Airway epithelial cell (primary cell): ENCODE data around the gene RGS7. TPM values are rescaled to one million over a fixed set of nuclear protein-coding genes. Genes with fewer than 3 reads are reported as not detected.

Source experiments
- total RNA-seq: library from RNA; depleted of rRNA; stranded (reverse); fragments of >200 nt; gene quantifications from 2 replicates; pipeline ENCODE4 v1.2.3, GENCODE V29; 2015

Gene RGS7
- not detected in 2 replicates for total RNA-seq

DNA sequence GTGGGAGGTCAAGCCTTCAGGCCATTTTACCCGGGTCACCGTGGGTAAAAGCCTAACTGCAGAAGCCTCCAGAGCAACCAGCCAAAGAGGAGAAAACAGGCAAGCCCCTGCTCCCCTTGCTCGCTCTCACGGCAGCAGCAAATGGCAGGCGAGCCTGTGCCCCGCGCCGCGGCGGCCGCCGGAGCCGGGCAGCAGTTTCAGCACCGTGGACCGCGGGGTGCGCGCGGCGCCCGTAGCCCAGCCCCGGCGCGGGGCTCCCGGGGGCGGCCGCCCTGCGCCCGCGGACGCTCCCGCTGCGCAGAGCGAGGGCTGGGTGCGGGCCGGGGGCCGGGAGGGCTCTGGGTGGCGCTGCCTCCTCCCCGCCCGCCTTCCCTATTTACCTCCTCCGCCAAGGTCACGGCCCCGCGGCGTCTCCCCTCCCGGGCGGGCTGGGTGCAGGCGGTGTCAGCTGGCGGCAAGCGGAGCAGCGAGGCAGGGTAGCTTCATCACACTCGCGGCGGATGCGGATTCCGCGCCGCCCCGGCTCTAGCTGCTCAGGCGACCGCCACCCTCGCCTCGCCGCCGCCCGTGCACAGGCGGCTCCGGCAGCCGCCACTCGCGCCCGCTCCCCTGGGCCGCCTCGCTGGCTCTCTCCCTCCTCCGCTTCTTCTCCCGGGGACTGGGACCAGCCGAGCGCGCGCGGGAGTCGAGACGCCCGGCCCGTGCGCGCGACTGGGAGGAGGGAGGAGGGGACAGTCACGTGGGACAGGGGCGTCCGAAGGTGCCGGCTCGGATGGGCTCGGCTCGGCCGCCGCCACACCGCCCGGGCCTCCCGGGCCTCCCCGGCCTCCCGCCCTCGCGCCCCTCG, at the start of gene RGS7:
TSS of gene RGS7 (minus strand) at position 687 of the 847 bp plus-strand sequence.

Other genes starting within 250 kb of the RGS7 start
- 87.0 and 92.5 TPM in 2 replicates for gene FH, start 162.6 kb upstream of the RGS7 start, total RNA-seq
- gene KMO, start 175.2 kb upstream of the RGS7 start, total RNA-seq: not detected in 2 replicates